ENCODE measurements around the gene MRNIP. TPM values are rescaled to one million over a fixed set of nuclear protein-coding genes. Genes with fewer than 3 reads are reported as not detected.

Gene MRNIP
- total RNA-seq, 1 experiment from 2014 or later = 36.2 TPM

- no peaks in the 10 kb centered on the region for H3K9me3 ChIP-seq (ENCODE audit: control insufficient read depth in 1 of 2, insufficient read depth in 1 of 2, low read depth in 1 of 2, low read length in 2 of 2)
- DNase-seq (ENCODE audit: low read depth, low spot score) (no peak), ATAC-seq (no peak)
- no peaks in the 10 kb centered on the region for H4K20me1 ChIP-seq (ENCODE audit: insufficient read depth)
- peaks cover 7% of the 10 kb centered on the region for H3K79me2 ChIP-seq (ENCODE audit: insufficient read depth, low read length)
- ChIA-PET RAD21 (ENCODE audit: low non-redundant PET in 1 of 2, low total read pairs in 2 of 2, uncharacterized antibody in 2 of 2, unreplicated experiment in 2 of 2) (no interaction called here), POLR2A (no interaction called here), CTCF (no interaction called here)
- no peak overlapping the region for H3K9ac ChIP-seq (ENCODE audit: low read length)
- H3K9me2 ChIP-seq (ENCODE audit: insufficient read depth) = no peaks in the 10 kb centered on the region
- BruUV-seq (replicated peaks) = no TSS peak
- peaks cover 11 to 15% of the 10 kb centered on the region in 2 experiments; a peak in 3 of 4 replicates for H3K36me3 ChIP-seq (ENCODE audit: control insufficient read depth in 1 of 2, insufficient read depth in 2 of 2, low read length in 2 of 2)
- peaks cover 2 to 11% of the 10 kb centered on the region in 2 experiments; a peak in 1 of 4 replicates for H3K4me1 ChIP-seq (ENCODE audit: control insufficient read depth in 1 of 2, insufficient read depth in 2 of 2, low read length in 2 of 2)
- H2AFZ ChIP-seq (ENCODE audit: low read depth, low read length, poor library complexity, severe bottlenecking) = no peak overlapping the region
- no peak for TF ChIP-seq YY1 (IDR thresholded peaks at IDR 0.05; ENCODE audit: extremely low read depth, insufficient replicate concordance, low read depth, low read length)
- no peak for TF ChIP-seq ZBTB33 (IDR thresholded peaks at IDR 0.05; ENCODE audit: extremely low read depth, insufficient replicate concordance, low read length)
- no peak for TF ChIP-seq MAX (IDR thresholded peaks at IDR 0.05)
- TF ChIP-seq CTCF (IDR thresholded peaks at IDR 0.05 in 2 of 3, conservative IDR thresholded peaks at IDR 0.05 in 1 of 3; ENCODE audit: borderline replicate concordance in 1 of 3, insufficient read depth in 1 of 3, low read depth in 2 of 3, low read length in 2 of 3) = no peak
- no peak for TF ChIP-seq ELF1 (IDR thresholded peaks at IDR 0.05; ENCODE audit: borderline replicate concordance, low read depth)
- no peak for TF ChIP-seq TCF7L2 (IDR thresholded peaks at IDR 0.05; ENCODE audit: borderline replicate concordance, extremely low read depth, insufficient read depth, insufficient read length)
- TF ChIP-seq POLR2AphosphoS5 (IDR thresholded peaks at IDR 0.05; ENCODE audit: low read depth, low read length) = no peak
- no peak for TF ChIP-seq EZH2phosphoT487 (IDR thresholded peaks at IDR 0.05; ENCODE audit: borderline replicate concordance)
- no peak for TF ChIP-seq EGR1 (IDR thresholded peaks at IDR 0.05; ENCODE audit: low read depth)
- TF ChIP-seq JUND (IDR thresholded peaks at IDR 0.05) = no peak
- no peak for TF ChIP-seq RAD21 (IDR thresholded peaks at IDR 0.05; ENCODE audit: low read depth)
- no peak for TF ChIP-seq SP1 (IDR thresholded peaks at IDR 0.05; ENCODE audit: low read depth)
- TF ChIP-seq ZFX (IDR thresholded peaks at IDR 0.05) = no peak
- no peak for TF ChIP-seq ATF3 (IDR thresholded peaks at IDR 0.05)
- TF ChIP-seq REST (IDR thresholded peaks at IDR 0.05; ENCODE audit: low read depth) = no peak
- TF ChIP-seq SIN3A (IDR thresholded peaks at IDR 0.05; ENCODE audit: low read depth) = no peak
- no peak for TF ChIP-seq ZNF274 (IDR thresholded peaks at IDR 0.05; ENCODE audit: low read depth, low read length)
- TF ChIP-seq SRF (IDR thresholded peaks at IDR 0.05; ENCODE audit: low read depth) = no peak
- TF ChIP-seq POLR2A (IDR thresholded peaks at IDR 0.05; ENCODE audit: borderline replicate concordance, extremely low read depth, insufficient read depth, insufficient read length) = no peak
- TF ChIP-seq CBX3 (IDR thresholded peaks at IDR 0.05; ENCODE audit: low read depth) = no peak
- no peaks in the 10 kb centered on the region for H3K27me3 ChIP-seq (ENCODE audit: insufficient read depth, low read length)
- no peak overlapping the region for H3K4me2 ChIP-seq (ENCODE audit: low read length)
- no peak overlapping the region for H3K27ac ChIP-seq (ENCODE audit: low read depth, low read length)
- no peak overlapping the region for H3K4me3 ChIP-seq (replicated peaks in 1 of 2; ENCODE audit: low read depth in 1 of 2, low read length in 2 of 2)
- intact Hi-C loops (cut with micrococcal nuclease) = no loop called here
These were observed 3.7 kb upstream of the MRNIP start for GRCh38 chr5:179862296-179862695.
